ENCODE measurements around the gene NSRP1. TPM values are rescaled to one million over a fixed set of nuclear protein-coding genes. Genes with fewer than 3 reads are reported as not detected.

Gene NSRP1
- total RNA-seq, 1 donor from 2014 or later = 20.2 TPM

DNA sequence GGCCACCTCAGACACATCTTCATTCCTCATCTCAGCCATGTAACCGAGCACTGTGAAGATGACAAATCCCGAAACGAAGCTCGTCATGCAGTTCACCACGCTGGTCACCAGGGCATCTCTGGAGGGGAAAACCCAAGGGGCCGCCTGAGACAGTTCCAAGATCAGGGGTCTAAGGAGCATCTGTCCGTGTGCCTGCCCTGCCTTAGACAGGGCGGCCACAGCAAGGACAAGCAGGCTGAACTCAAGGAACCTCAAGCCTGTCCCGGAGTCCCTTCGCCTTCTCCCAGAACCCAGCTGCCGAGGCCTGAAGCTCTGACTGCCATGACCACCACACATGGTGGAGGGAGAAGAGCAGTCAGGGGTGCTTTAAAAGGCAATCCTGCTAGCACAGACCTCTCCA lies 96.1 kb downstream of the NSRP1 start:
- DNase-seq (ENCODE audit: low spot score) = no peak
- Mint-ChIP-seq H3K27ac (ENCODE audit: unreplicated experiment) (no peak overlapping the region), H3K4me1 (ENCODE audit: unreplicated experiment) (no peaks in the 10 kb centered on the region), H3K9me3 (ENCODE audit: unreplicated experiment) (no peaks in the 10 kb centered on the region), H3K27me3 (ENCODE audit: unreplicated experiment) (peaks cover 6% of the 10 kb centered on the region), H3K36me3 (ENCODE audit: low read depth, unreplicated experiment) (no peaks in the 10 kb centered on the region), H3K4me3 (ENCODE audit: unreplicated experiment) (no peak overlapping the region)
- TF ChIP-seq, protein P1, sequence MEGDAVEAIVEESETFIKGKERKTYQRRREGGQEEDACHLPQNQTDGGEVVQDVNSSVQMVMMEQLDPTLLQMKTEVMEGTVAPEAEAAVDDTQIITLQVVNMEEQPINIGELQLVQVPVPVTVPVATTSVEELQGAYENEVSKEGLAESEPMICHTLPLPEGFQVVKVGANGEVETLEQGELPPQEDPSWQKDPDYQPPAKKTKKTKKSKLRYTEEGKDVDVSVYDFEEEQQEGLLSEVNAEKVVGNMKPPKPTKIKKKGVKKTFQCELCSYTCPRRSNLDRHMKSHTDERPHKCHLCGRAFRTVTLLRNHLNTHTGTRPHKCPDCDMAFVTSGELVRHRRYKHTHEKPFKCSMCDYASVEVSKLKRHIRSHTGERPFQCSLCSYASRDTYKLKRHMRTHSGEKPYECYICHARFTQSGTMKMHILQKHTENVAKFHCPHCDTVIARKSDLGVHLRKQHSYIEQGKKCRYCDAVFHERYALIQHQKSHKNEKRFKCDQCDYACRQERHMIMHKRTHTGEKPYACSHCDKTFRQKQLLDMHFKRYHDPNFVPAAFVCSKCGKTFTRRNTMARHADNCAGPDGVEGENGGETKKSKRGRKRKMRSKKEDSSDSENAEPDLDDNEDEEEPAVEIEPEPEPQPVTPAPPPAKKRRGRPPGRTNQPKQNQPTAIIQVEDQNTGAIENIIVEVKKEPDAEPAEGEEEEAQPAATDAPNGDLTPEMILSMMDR (IDR thresholded peaks at IDR 0.05; ENCODE audit: unreplicated experiment) = no peak

DNA sequence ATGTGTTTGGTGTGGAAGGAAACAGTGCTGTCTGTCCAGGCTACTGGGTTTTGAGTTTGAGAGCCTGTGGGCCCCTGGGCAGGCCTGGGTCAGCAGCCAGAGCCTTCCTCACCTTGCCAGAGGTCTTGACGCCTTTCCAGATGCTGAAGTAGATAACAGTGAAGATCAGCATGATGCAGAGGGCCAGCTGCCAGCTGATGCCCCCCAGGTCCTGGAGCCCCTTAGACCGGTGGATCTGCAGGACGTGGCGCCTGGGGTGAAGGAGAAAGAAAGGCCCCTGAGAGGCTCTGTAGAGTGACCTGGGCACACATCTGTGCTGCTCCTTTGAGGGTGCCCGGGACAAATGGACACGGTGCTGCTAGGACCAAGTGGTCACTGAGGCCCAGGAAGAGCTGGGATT lies 100.4 kb downstream of the NSRP1 start:
- H3K27ac Mint-ChIP-seq (ENCODE audit: unreplicated experiment) = no peak overlapping the region
- no peaks in the 10 kb centered on the region for H3K9me3 Mint-ChIP-seq (ENCODE audit: unreplicated experiment)
- peaks cover 2% of the 10 kb centered on the region for H3K27me3 Mint-ChIP-seq (ENCODE audit: unreplicated experiment)
- TF ChIP-seq, protein P1 (IDR thresholded peaks at IDR 0.05; ENCODE audit: unreplicated experiment) = no peak
- peaks cover 4% of the 10 kb centered on the region for H3K36me3 Mint-ChIP-seq (ENCODE audit: low read depth, unreplicated experiment)
- H3K4me1 Mint-ChIP-seq (ENCODE audit: unreplicated experiment) = peaks cover 18% of the 10 kb centered on the region
- H3K4me3 Mint-ChIP-seq (ENCODE audit: unreplicated experiment) = no peak overlapping the region
- no peak for DNase-seq (ENCODE audit: low spot score)

- H3K9me3 Mint-ChIP-seq (ENCODE audit: unreplicated experiment) = no peaks in the 10 kb centered on the region
- H3K27ac Mint-ChIP-seq (ENCODE audit: unreplicated experiment) = no peak overlapping the region
- no peak for DNase-seq (ENCODE audit: low spot score)
- peaks cover 2% of the 10 kb centered on the region for H3K27me3 Mint-ChIP-seq (ENCODE audit: unreplicated experiment)
- H3K36me3 Mint-ChIP-seq (ENCODE audit: low read depth, unreplicated experiment) = peaks cover 4% of the 10 kb centered on the region
- H3K4me1 Mint-ChIP-seq (ENCODE audit: unreplicated experiment) = peaks cover 18% of the 10 kb centered on the region
- TF ChIP-seq, protein P1 (IDR thresholded peaks at IDR 0.05; ENCODE audit: unreplicated experiment) = no peak
- H3K4me3 Mint-ChIP-seq (ENCODE audit: unreplicated experiment) = no peak overlapping the region
These were observed 101.2 kb downstream of the NSRP1 start for GRCh38 chr17:30217746-30218245.

DNA sequence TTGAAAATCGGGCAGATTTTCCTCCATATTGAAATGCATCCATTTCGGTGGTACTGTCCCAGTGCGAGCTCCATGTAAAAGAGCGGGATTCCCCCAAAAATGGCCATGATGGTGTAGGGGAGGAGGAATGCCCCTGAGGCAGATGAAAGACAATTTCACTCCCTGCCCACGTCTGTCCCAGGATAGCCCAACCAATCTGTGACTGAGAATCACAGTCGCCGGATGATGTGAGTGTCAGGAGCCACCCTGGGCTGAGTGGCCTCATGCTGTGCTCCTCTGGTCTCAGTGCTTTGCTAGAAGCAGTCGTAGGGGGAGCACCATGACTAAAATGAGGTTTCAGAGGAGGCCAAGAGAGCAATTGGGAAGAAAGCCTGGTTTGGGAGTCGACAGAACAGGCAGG lies 102.2 kb downstream of the NSRP1 start:
- no peaks in the 10 kb centered on the region for H3K9me3 Mint-ChIP-seq (ENCODE audit: unreplicated experiment)
- peak overlapping the region; percentile 48 for H3K27ac Mint-ChIP-seq (ENCODE audit: unreplicated experiment)
- no peak for DNase-seq (ENCODE audit: low spot score)
- peaks cover 4% of the 10 kb centered on the region for H3K36me3 Mint-ChIP-seq (ENCODE audit: low read depth, unreplicated experiment)
- TF ChIP-seq, protein P1 (IDR thresholded peaks at IDR 0.05; ENCODE audit: unreplicated experiment) = no peak
- no peak overlapping the region for H3K4me3 Mint-ChIP-seq (ENCODE audit: unreplicated experiment)
- peaks cover 18% of the 10 kb centered on the region for H3K4me1 Mint-ChIP-seq (ENCODE audit: unreplicated experiment)
- H3K27me3 Mint-ChIP-seq (ENCODE audit: unreplicated experiment) = peaks cover 2% of the 10 kb centered on the region

GRCh38 chr17:30219315-30219714 lies 102.7 kb downstream of the NSRP1 start:
- no peak for DNase-seq (ENCODE audit: low spot score)
- peaks cover 18% of the 10 kb centered on the region for H3K4me1 Mint-ChIP-seq (ENCODE audit: unreplicated experiment)
- peaks cover 2% of the 10 kb centered on the region for H3K27me3 Mint-ChIP-seq (ENCODE audit: unreplicated experiment)
- no peak overlapping the region for H3K4me3 Mint-ChIP-seq (ENCODE audit: unreplicated experiment)
- H3K36me3 Mint-ChIP-seq (ENCODE audit: low read depth, unreplicated experiment) = peaks cover 4% of the 10 kb centered on the region
- TF ChIP-seq, protein P1 (IDR thresholded peaks at IDR 0.05; ENCODE audit: unreplicated experiment) = no peak
- H3K27ac Mint-ChIP-seq (ENCODE audit: unreplicated experiment) = no peak overlapping the region
- no peaks in the 10 kb centered on the region for H3K9me3 Mint-ChIP-seq (ENCODE audit: unreplicated experiment)
